ENCODE measurements around the gene MEIG1. TPM values are rescaled to one million over a fixed set of nuclear protein-coding genes. Genes with fewer than 3 reads are reported as not detected.
"Not testable (repeated sequence)": the region's sequence is repeated elsewhere in the genome, so short reads cannot be mapped to it uniquely, and the experiment has no call there.

Gene MEIG1
- total and polyA plus RNA-seq, 9 donors = 0.27 to 0.97 (median 0.57) TPM; not detected in 1

GRCh38 chr10:14954001-14954770, 5.0 kb upstream of the MEIG1 start, which contains the start of gene DCLRE1C:
DCLRE1C (minus strand) TSS chr10:14954096; CDS start chr10:14954010, 86 bp downstream.
- Histone ChIP-seq H3K27me3 (ENCODE audit: control insufficient read depth, insufficient read depth, low read length) (no peaks in the 10 kb centered on the region), H3K4me3 (ENCODE audit: low read length) (peak within 1 kb of the TSS; percentile 91), H3K4me1 (ENCODE audit: control insufficient read depth, insufficient read depth, low read length) (peaks cover 14% of the 10 kb centered on the region), H3K27ac (ENCODE audit: low read length) (peak within 1 kb of the TSS; percentile 95), H3K9me3 (replicated peaks; ENCODE audit: control insufficient read depth, low read depth, low read length) (no peaks in the 10 kb centered on the region), H3K36me3 (ENCODE audit: control insufficient read depth, insufficient read depth, low read length) (no peaks in the 10 kb centered on the region)
- 0% methylated on average over 35 of the region's 45 CpGs for WGBS (ENCODE audit: insufficient coverage)
- DNase-seq = peak; percentile 96

- Histone ChIP-seq H3K36me3 (ENCODE audit: control insufficient read depth, insufficient read depth, low read length) (no peaks in the 10 kb centered on the region), H3K4me3 (ENCODE audit: low read length) (no peak overlapping the region), H3K9me3 (replicated peaks; ENCODE audit: control insufficient read depth, low read depth, low read length) (no peaks in the 10 kb centered on the region), H3K27me3 (ENCODE audit: control insufficient read depth, insufficient read depth, low read length) (no peaks in the 10 kb centered on the region), H3K27ac (ENCODE audit: low read length) (no peak overlapping the region), H3K4me1 (ENCODE audit: control insufficient read depth, insufficient read depth, low read length) (peaks cover 14% of the 10 kb centered on the region)
- 90% methylated on average over 19 of the region's 19 CpGs for WGBS (ENCODE audit: insufficient coverage)
- no peak for DNase-seq
These were observed 4.3 kb upstream of the MEIG1 start for GRCh38 chr10:14954934-14955333.

- H3K36me3 ChIP-seq (ENCODE audit: control insufficient read depth, insufficient read depth, low read length) = no peaks in the 10 kb centered on the region
- H3K27ac ChIP-seq (ENCODE audit: low read length) = peak overlapping the region; percentile 99
- H3K4me1 ChIP-seq (ENCODE audit: control insufficient read depth, insufficient read depth, low read length) = peaks cover 5% of the 10 kb centered on the region
- no peak for DNase-seq
- no peaks in the 10 kb centered on the region for H3K9me3 ChIP-seq (replicated peaks; ENCODE audit: control insufficient read depth, low read depth, low read length)
- no peaks in the 10 kb centered on the region for H3K27me3 ChIP-seq (ENCODE audit: control insufficient read depth, insufficient read depth, low read length)
- 0% methylated on average over 4 of the region's 12 CpGs for WGBS (ENCODE audit: insufficient coverage)
- peak overlapping the region; percentile 78 for H3K4me3 ChIP-seq (ENCODE audit: low read length)
These were observed 342 bp upstream of the MEIG1 start for GRCh38 chr10:14958872-14959220.

GRCh38 chr10:14967897-14968296, 8.7 kb downstream of the MEIG1 start:
- H3K27me3 ChIP-seq (ENCODE audit: control insufficient read depth, insufficient read depth, low read length) = no peaks in the 10 kb centered on the region
- no CpG with 5 or more reads among the region's 2 CpGs for WGBS (ENCODE audit: insufficient coverage)
- H3K9me3 ChIP-seq (replicated peaks; ENCODE audit: control insufficient read depth, low read depth, low read length) = no peaks in the 10 kb centered on the region
- H3K4me3 ChIP-seq (ENCODE audit: low read length) = no peak overlapping the region
- H3K4me1 ChIP-seq (ENCODE audit: control insufficient read depth, insufficient read depth, low read length) = no peaks in the 10 kb centered on the region
- no peaks in the 10 kb centered on the region for H3K36me3 ChIP-seq (ENCODE audit: control insufficient read depth, insufficient read depth, low read length)
- no peak for DNase-seq
- no peak overlapping the region for H3K27ac ChIP-seq (ENCODE audit: low read length)

- no peak overlapping the region for H3K27ac ChIP-seq (ENCODE audit: low read length)
- H3K4me3 ChIP-seq (ENCODE audit: low read length) = no peak overlapping the region
- H3K4me1 ChIP-seq (ENCODE audit: control insufficient read depth, insufficient read depth, low read length) = no peaks in the 10 kb centered on the region
- no peaks in the 10 kb centered on the region for H3K9me3 ChIP-seq (replicated peaks; ENCODE audit: control insufficient read depth, low read depth, low read length)
- no peak for DNase-seq
- no peaks in the 10 kb centered on the region for H3K36me3 ChIP-seq (ENCODE audit: control insufficient read depth, insufficient read depth, low read length)
- 14% methylated on average over 1 of the region's 4 CpGs for WGBS (ENCODE audit: insufficient coverage)
- H3K27me3 ChIP-seq (ENCODE audit: control insufficient read depth, insufficient read depth, low read length) = no peaks in the 10 kb centered on the region
These were observed 12.8 kb downstream of the MEIG1 start for GRCh38 chr10:14971867-14972448.

- not testable (repeated sequence) for H3K4me1 ChIP-seq (ENCODE audit: control insufficient read depth, insufficient read depth, low read length); H3K27ac ChIP-seq (ENCODE audit: low read length); DNase-seq; H3K9me3 ChIP-seq (replicated peaks; ENCODE audit: control insufficient read depth, low read depth, low read length); H3K27me3 ChIP-seq (ENCODE audit: control insufficient read depth, insufficient read depth, low read length); H3K4me3 ChIP-seq (ENCODE audit: low read length); H3K36me3 ChIP-seq (ENCODE audit: control insufficient read depth, insufficient read depth, low read length)
- WGBS (ENCODE audit: insufficient coverage) = 63% methylated on average over 2 of the region's 15 CpGs
These were observed 15.2 kb downstream of the MEIG1 start for GRCh38 chr10:14974153-14974998.

- DNase-seq = no peak
- no peak overlapping the region for H3K4me3 ChIP-seq (ENCODE audit: low read length)
- WGBS (ENCODE audit: insufficient coverage) = 44% methylated on average over 7 of the region's 21 CpGs
- H3K36me3 ChIP-seq (ENCODE audit: control insufficient read depth, insufficient read depth, low read length) = no peaks in the 10 kb centered on the region
- H3K9me3 ChIP-seq (replicated peaks; ENCODE audit: control insufficient read depth, low read depth, low read length) = peaks cover 2% of the 10 kb centered on the region
- H3K4me1 ChIP-seq (ENCODE audit: control insufficient read depth, insufficient read depth, low read length) = no peaks in the 10 kb centered on the region
- no peaks in the 10 kb centered on the region for H3K27me3 ChIP-seq (ENCODE audit: control insufficient read depth, insufficient read depth, low read length)
- no peak overlapping the region for H3K27ac ChIP-seq (ENCODE audit: low read length)
These were observed 16.6 kb downstream of the MEIG1 start for GRCh38 chr10:14975672-14976273.

GRCh38 chr10:14982744-14983143, 23.6 kb downstream of the MEIG1 start:
- no peaks in the 10 kb centered on the region for H3K36me3 ChIP-seq (ENCODE audit: control insufficient read depth, insufficient read depth, low read length)
- H3K9me3 ChIP-seq (replicated peaks; ENCODE audit: control insufficient read depth, low read depth, low read length) = peaks cover 2% of the 10 kb centered on the region
- H3K4me3 ChIP-seq (ENCODE audit: low read length) = no peak overlapping the region
- no CpG with 5 or more reads among the region's 3 CpGs for WGBS (ENCODE audit: insufficient coverage)
- H3K27ac ChIP-seq (ENCODE audit: low read length) = no peak overlapping the region
- no peak for DNase-seq
- H3K4me1 ChIP-seq (ENCODE audit: control insufficient read depth, insufficient read depth, low read length) = no peaks in the 10 kb centered on the region
- no peaks in the 10 kb centered on the region for H3K27me3 ChIP-seq (ENCODE audit: control insufficient read depth, insufficient read depth, low read length)

- H3K4me1 ChIP-seq (ENCODE audit: control insufficient read depth, insufficient read depth, low read length); H3K4me3 ChIP-seq (ENCODE audit: low read length); H3K36me3 ChIP-seq (ENCODE audit: control insufficient read depth, insufficient read depth, low read length); H3K9me3 ChIP-seq (replicated peaks; ENCODE audit: control insufficient read depth, low read depth, low read length); H3K27ac ChIP-seq (ENCODE audit: low read length); DNase-seq; H3K27me3 ChIP-seq (ENCODE audit: control insufficient read depth, insufficient read depth, low read length): not testable (repeated sequence)
- no CpG with 5 or more reads among the region's 6 CpGs for WGBS (ENCODE audit: insufficient coverage)
These were observed 30.4 kb downstream of the MEIG1 start for GRCh38 chr10:14989552-14989951.
